Measurements from ENCODE around the gene WDR91.

The WDR91 gene

DNA sequence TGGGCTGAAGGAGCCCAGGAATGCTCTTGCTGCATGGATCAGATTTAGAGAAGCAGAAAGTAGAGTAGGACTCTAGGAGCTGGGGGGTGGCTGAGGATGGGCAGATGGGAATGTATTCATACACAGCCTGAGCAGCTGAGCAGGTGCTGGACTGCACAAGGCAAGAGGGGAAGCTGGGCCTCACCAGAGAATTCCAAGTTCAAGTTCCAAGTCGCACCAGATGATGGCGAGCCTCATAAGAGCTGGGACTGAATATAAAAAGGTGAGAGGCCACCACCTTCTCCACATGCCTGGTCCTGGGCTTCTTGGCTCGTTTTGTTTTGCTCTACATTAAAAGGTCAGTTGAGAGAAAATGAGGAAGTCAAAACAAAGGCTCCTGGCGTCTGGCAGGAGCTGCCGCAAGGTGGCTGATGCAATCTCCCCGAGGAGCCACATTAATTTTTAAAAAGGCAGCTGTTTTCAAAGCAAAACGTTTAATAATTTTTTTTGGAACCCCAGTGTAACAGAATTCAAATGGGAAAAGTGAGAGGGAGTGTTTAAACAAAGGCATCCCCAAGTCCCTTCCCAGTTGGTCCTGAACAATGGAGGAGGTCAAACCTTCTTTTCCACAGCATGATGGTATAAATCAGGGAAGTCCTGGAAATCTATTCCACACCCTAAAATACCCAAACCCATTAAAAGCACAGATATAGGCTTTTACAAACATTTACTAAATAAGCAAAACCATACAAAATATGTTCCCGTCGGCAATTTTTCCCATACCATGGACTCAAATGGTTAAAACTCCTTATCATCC lies 50.3 kb downstream of the WDR91 start:
- DNase-seq (ENCODE audit: low read depth in 2 of 2): no peak

DNA sequence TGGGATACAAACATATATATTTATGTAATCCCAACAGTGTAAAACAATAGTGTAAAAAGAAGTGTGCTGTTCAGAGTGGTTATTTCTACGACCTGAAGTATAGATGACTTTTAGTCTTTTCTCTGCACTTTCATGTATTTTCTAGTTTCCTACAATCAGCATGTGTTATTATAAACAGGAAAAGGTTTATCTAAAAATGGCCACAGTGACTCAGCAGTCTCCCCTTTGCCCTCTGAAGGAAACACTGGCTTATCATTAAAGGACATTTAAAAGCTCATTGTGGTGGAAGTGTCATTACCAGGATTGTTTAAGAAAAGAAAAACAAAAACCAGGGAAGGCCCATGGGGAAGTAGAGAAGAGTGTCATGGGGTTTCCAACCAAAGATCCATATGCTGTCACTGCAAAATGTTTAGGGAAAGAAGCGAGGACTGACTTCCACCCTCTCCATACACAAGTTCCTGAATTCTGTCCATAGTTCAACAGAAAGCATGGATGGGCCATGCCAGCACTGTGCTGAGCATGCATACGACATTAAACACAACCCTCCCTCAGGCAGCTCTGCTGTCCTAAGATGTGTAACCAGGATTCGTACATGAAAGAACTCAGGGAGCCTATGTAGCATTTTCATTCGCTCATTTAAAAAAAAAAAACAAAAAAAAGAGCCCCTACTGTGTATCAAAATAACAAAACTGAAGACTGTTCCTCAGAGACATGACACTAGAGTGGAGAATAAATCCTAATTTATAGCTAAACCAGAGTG lies 51.0 kb downstream of the WDR91 start:
- no peak for DNase-seq (ENCODE audit: low read depth in 2 of 2)

DNA sequence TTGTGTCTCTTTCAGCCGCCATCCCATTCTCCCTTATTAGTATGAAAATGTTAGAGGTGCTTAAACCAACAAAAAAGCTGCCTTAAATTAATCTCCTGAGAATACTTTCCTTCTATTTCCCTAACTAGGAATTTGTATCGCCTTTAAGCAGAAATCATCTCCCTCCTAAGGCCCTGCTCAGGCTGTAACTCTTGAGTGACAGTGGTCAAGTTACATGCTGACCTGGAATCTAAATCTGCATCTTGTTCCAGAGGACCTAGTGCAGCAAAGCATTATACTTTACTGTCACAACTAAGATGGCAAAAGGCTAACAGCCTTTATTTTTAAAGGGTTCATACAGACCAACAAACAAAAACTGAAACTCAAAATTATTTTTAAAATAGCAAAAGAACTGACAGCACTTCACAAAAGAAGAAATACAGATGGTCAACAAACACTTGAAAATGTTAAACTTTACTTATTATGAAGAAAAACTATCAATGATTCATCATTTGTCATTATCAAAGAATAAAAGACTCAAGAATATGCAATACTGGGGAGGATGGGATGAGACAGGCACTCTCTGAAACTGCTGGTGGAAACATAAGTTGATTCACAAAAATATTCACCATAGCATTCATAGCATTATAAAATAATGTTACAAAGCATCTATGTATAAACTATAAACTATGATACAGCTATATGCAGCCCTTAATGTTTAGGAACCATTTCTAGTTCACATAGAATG lies 51.8 kb downstream of the WDR91 start:
- no peak for DNase-seq (ENCODE audit: low read depth in 2 of 2)

DNA sequence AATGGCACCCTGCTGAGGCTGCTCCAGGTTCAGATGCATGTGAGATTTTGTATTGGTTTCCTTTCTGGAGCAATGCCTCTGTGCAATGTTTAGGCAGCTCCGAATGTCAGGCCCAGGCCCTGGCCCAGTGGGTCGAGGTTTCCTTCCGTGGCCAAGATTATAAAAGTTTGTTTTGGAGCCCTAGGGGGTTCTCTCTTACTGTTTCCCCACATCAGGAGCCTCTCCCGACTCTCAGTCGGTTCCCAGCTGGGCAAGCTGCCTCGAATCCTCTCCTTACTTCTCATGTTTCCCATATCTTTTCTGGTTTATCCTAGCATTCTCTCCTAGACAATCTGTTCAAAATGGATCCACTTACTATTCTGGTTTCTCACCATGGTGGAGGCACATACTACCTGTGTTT lies 52.5 kb downstream of the WDR91 start:
- no peak for DNase-seq (ENCODE audit: low read depth in 2 of 2)

DNA sequence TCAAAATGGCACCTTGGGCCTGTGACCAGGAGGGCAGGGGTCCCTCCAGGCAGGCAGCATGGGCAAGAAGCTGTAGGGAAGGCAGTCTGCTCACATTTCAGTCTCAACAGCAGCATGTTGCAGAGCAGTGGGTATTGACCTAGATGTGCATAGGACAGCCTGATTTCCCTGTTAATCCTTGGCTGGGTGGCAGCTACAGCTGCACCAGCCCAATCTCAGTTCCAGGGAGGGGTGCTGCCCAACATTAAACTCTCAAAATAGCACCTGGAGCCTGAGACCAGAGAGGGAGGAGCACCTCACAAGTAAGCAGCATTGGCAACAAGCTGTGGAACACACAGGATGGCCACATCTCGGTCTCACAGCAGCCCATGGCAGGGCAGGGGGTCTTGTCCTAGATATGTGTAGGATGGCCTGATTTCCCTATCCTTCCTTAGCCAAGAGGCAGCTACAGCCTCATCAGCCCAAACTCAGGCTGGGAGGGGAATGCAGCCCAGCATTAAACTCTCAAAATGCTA lies 53.1 kb downstream of the WDR91 start:
- DNase-seq (ENCODE audit: low read depth in 2 of 2): no peak

DNA sequence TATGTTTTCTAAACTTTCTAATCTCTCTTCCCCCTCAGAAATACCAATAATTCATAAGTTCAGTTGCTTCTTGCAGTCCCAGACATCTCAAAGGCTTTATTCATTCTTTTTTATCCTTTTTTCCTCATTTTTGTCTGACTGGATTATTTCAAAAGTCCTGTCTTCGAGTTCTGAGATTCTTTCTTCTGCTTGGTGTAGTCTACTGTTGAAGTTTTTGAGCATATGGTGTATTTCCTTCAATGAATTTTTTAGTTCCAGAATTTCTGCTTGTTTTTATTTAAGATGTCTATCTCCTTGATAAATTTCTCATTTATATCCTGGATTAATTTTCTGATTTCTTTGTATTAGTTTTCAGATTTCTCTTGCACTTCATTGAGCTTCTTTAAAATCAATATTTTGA lies 55.0 kb downstream of the WDR91 start:
- no peak for DNase-seq (ENCODE audit: low read depth in 2 of 2)

DNA sequence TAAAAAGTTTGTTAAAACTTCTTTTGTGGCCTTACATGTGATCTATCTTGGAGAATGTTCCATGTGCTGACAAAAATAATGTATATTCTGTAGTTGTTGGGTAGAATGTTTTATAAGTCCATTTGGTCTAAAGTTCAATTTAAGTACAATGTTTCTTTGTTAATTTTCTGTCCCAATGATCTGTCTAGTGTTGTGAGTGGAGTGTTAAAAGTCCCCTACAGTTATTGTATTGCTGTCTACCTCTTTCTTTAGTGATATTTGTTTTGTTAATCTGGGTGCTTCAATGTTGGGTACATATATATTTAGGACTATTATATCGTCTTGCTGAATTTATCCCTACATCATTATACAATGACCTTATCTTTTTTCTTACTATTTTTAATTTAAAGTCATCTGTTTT lies 56.6 kb downstream of the WDR91 start:
- no peak for DNase-seq (ENCODE audit: low read depth in 2 of 2)

DNA sequence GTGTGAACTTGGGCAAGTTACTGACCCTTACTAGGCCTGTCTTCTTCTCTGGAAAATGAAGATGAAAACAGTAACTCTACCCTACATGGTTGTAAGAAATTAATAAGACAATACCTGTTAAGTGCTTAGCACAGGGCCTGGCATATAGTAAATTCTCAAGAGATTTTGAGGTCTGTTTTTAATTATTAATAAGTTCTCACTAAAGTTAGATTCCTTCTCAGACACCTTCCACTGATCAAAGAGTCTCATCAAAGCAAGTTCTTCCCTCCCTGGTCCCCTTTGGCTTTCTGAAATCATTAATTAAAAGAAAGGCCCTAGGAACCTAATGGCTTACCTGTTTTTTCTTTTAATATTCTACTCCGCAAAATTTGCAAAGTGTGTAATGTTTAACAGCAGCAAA lies 58.9 kb downstream of the WDR91 start:
- no peak for DNase-seq (ENCODE audit: low read depth in 2 of 2)

DNA sequence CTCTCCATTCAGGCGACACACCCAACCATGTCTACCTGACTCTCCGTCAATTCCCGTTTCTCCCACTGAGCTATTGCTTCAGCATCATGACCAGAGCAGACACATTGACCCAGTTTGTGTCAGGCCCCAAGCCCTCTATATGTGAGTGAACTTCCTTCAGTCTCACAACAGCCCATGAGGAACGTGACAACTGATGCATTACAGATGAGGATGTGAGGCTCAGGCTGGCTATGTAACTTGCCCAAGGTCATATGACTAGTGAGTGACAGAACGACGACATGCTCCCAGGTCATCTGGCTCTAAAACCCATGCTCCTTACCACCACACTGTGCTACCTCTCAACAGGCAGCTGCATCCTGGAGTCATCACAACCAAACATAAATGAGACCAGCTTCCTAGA lies 59.8 kb downstream of the WDR91 start:
- no peak for DNase-seq (ENCODE audit: low read depth in 2 of 2)

DNA sequence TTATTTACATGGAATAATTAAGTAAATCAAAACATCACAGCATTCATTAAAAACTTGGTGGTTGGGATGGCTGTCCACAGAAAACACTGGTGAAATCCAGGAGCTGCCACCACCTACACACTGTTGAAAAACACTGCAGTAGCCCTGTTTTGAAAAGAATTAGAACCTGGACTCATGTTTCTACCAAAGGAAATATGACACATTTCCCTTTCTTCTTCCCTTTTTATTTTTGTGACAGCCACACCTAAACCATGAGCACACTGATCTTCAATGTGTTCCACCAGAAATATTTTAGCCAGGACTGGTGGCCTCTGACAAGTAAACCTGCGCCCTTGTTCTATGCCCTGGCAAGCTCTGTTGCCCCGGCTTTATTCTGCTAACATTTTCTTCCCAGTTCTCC lies 60.2 kb downstream of the WDR91 start:
- no peak for DNase-seq (ENCODE audit: low read depth in 2 of 2)

DNA sequence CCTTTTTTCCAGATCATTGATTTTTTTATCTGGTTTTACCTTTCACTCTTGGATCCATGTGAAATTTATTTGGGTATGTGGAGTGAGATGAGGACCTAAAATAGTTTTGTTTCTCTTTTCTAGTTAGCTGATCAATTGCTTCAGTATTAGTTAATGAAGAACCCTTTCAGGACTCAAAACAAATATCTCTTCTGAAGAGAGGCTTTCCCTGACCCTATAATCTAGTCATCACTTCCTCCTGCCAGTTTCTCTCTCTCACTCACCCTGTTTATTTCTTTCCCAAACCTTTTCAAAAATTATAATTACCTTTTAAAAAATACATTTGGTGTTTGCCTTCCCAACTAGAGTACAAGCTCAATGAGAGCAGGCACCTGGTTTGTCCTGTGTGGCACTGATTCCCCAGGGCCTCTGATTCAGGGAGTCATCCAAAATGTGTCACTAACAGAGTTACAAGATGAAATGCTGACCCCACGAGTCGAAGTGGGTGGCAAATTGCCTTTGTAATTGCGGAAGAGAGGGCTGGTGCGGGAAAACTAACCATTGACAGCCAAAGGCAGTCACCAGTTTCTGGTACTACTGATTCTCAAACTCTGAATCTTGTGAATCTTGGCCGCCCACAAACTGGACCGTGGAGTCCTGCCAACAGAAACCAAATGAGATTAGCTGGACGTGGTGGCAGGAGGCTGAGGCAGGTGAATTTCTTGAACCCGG lies 61.1 kb downstream of the WDR91 start:
- no peak for DNase-seq (ENCODE audit: low read depth in 2 of 2)

DNA sequence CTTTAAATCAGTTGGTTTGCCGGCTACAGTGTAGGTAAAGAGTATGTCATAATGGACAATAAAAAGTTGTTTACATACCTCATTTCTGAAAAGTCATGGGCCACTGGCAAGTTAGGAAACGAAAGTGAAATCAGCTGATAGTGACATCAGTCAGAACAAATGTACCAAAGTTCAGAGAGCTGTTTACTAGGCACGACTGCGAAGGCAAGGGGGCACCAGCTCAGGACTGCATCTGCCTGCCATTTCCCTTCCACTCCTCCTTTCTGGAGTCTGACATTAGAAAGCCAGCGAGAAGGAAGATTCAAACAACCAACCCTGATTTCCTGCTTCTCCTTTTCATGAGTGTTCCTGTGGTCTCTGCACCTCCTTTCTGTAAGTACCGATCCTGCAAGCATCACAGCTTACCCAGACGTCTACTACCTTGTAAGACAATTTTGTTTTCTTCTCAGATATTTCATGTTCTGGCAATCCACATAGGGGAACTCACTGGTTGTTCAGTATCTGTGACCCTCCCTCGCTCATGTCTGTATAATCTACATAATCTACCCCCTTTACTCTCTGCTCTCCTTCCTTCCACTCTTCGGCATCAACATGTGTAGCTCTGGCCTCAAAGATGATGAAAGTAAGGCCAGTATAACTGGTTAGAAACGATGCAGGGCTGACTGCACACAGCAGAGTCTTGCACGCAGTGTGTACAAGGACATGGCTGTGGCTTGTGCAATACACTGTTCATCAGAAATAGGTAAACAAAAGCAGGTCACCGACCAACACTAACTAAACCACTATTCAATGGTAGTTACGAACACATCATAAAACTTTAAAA lies 63.2 kb downstream of the WDR91 start, which contains the start of gene TMEM140:
Gene TMEM140, plus strand, starts transcription at position 174 of the 823 bp plus-strand sequence. CDS start 16,370 bp downstream, outside the sequence.
- DNase-seq (ENCODE audit: low read depth in 2 of 2): no peak

DNA sequence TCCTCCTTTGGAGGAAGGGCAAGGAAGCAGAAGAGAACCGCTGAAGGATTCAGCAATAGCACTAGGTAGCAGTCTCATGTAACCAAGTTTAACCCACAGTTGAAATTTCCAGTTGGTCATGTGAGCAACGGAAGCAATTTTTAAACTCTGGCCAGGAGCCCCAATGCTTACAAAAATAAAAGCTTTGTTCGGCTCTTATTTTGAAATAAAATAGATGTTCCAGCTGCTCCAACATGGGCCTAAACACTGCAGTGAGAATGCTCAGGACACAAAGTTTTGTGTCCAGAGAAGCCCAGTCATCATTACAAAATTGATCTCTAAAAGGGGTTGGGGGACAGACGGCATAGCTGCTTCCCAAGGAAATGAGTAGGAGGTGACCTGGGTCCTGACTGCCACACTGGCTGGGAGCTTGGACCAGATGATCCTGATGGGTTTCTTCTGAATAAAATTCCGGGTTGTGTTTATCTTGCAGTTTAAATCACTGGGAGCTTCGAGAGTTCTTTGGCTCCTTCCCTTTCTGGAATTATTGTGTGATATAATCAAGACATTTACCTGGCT lies 63.9 kb downstream of the WDR91 start:
- DNase-seq (ENCODE audit: low read depth in 2 of 2): no peak

DNA sequence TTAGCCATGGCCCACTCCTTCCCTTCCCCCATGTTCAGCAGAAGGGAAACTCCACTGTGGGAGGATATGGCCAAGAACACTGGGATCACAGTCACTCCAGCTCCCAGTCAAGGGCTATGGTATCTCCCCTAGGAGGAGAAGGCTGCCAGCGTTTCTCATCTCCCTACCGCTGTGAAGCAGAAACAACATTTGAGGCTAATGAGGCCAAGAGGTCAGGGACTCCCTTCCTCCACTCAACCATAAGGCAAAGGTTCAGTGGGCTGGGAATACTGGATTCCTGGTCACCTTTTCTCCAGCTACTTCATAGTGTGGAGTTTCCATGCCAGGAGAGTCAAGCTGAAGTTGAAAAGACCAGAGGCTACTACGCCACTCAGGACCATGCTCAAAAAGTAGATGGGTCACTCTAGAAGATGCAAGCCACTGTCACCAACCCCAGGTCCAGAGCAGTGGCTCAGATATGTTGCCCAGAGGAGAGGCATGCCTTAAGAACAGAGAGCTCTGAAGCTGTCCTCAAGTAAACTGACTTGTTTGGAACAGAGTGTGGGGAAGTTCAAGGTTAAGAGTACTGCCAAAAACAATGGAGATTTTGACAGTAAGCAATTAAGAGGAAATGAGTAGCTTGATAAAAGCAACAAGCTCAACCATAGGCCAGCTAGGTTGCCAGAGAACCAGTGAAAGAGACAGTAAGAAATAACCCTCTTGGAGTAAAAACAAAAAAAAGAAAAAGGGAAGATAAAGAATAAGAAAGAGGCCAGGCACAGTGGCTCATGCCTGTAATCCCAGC lies 67.2 kb downstream of the WDR91 start:
- no peak for DNase-seq (ENCODE audit: low read depth in 2 of 2)

All from fibroblast of skin of left quadriceps (primary cell).